WTC11 (cell line): Measurements from ENCODE around the gene CFAP300. TPM values are rescaled to one million over a fixed set of nuclear protein-coding genes. Genes with fewer than 3 reads are reported as not detected.

Experiments
- ATAC-seq: fragments of 200-7000 bp; cut with Tn5 transposase; 2 replicates; pipeline ENCODE4 v1.10.0; 2021; ENCODE audit warnings: mild to moderate bottlenecking, moderate library complexity
- CTCF ChIA-PET: fragments of 300-600 bp; sonication (Branson Sonifier 250); formaldehyde crosslinking; loops from one replicate; lab custom pipeline; 2021; ENCODE audit warnings: antibody characterized with exemption; lab: Charles Lee
- POLR2A ChIA-PET: fragments of 350-600 bp; sonication (Branson Sonifier 250); formaldehyde crosslinking; loops from one replicate; lab custom pipeline; 2021; ENCODE audit warnings: antibody characterized with exemption; lab: Charles Lee
- DNase-seq: peaks from one replicate; pipeline ENCODE4 v3.0.0; 2021; ENCODE audit warnings: low spot score
- H3K27ac Mint-ChIP-seq: 2 replicates; pipeline ENCODE4 v1.8.0; 2021; ENCODE audit warnings: mixed read lengths
- H3K27me3 Mint-ChIP-seq: 2 replicates; pipeline ENCODE4 v1.8.0; 2021; ENCODE audit warnings: low read depth, mild to moderate bottlenecking, moderate library complexity, mixed read lengths
- H3K36me3 Mint-ChIP-seq: 2 replicates; pipeline ENCODE4 v1.8.0; 2021; ENCODE audit warnings: mixed read lengths
- H3K4me1 Mint-ChIP-seq: 2 replicates; pipeline ENCODE4 v1.8.0; 2022; ENCODE audit warnings: mixed read lengths
- H3K4me3 Mint-ChIP-seq: 2 replicates; pipeline ENCODE4 v1.8.0; 2021; ENCODE audit warnings: mild to moderate bottlenecking, moderate library complexity, mixed read lengths
- H3K9me3 Mint-ChIP-seq: 2 replicates; pipeline ENCODE4 v1.8.0; 2021; ENCODE audit warnings: mixed read lengths
- ATF1 ChIP-seq: sonication (generic); formaldehyde crosslinking; IDR thresholded peaks from 2 replicates; pipeline ENCODE4 v1.8.1; 2023; ENCODE audit warnings: mild to moderate bottlenecking, moderate library complexity, missing genetic modification reagents
- ATF2 ChIP-seq: sonication (generic); formaldehyde crosslinking; IDR thresholded peaks from 2 replicates; pipeline ENCODE4 v1.8.1; 2022; ENCODE audit warnings: low read depth, missing genetic modification reagents, borderline replicate concordance
- ATF3 ChIP-seq: sonication (generic); formaldehyde crosslinking; conservative IDR thresholded peaks from 2 replicates; pipeline ENCODE4 v1.8.1; 2022; ENCODE audit warnings: mild to moderate bottlenecking, missing genetic modification reagents
- ATF6 ChIP-seq: sonication (generic); formaldehyde crosslinking; IDR thresholded peaks from 2 replicates; pipeline ENCODE4 v1.8.1; 2023; ENCODE audit warnings: mild to moderate bottlenecking, missing genetic modification reagents
- CDX4 ChIP-seq: fragments of 250-450 bp; sonication (Bioruptor Pico); IDR thresholded peaks from 2 replicates; pipeline ENCODE4 v1.9.0; 2021; ENCODE audit warnings: moderate library complexity, mild to moderate bottlenecking, inconsistent platforms, borderline replicate concordance
- CREB1 ChIP-seq: sonication (generic); formaldehyde crosslinking; IDR thresholded peaks from 2 replicates; pipeline ENCODE4 v1.8.0; 2023; ENCODE audit warnings: mild to moderate bottlenecking, missing genetic modification reagents
- E2F5 ChIP-seq: sonication (generic); formaldehyde crosslinking; IDR thresholded peaks from 2 replicates; pipeline ENCODE4 v1.8.1; 2022; ENCODE audit warnings: mild to moderate bottlenecking, moderate library complexity, missing genetic modification reagents
- EMX1 ChIP-seq: fragments of 250-450 bp; sonication (Bioruptor Pico); IDR thresholded peaks from 2 replicates; pipeline ENCODE4 v1.8.0; 2021; ENCODE audit warnings: mild to moderate bottlenecking
- ERG ChIP-seq: fragments of 250-450 bp; sonication (Bioruptor Pico); IDR thresholded peaks from 2 replicates; pipeline ENCODE4 v1.8.0; 2021; ENCODE audit warnings: mild to moderate bottlenecking
- HMGXB4 ChIP-seq: sonication (generic); formaldehyde crosslinking; IDR thresholded peaks from 2 replicates; pipeline ENCODE4 v1.8.1; 2023; ENCODE audit warnings: mild to moderate bottlenecking, moderate library complexity, missing genetic modification reagents
- MLX ChIP-seq: sonication (generic); formaldehyde crosslinking; IDR thresholded peaks from 2 replicates; pipeline ENCODE4 v1.8.1; 2023; ENCODE audit warnings: mild to moderate bottlenecking, missing genetic modification reagents, moderate library complexity
- PRDM15 ChIP-seq: sonication (generic); formaldehyde crosslinking; IDR thresholded peaks from 2 replicates; pipeline ENCODE4 v1.8.0; 2022; ENCODE audit warnings: missing genetic modification reagents
- SMAD3 ChIP-seq: sonication (generic); formaldehyde crosslinking; IDR thresholded peaks from 2 replicates; pipeline ENCODE4 v1.8.0; 2022; ENCODE audit warnings: missing genetic modification reagents, mild to moderate bottlenecking, borderline replicate concordance
- TEAD4 ChIP-seq: sonication (generic); formaldehyde crosslinking; IDR thresholded peaks from 2 replicates; pipeline ENCODE4 v1.8.0; 2022; ENCODE audit warnings: mild to moderate bottlenecking, missing genetic modification reagents
- USF1 ChIP-seq: sonication (generic); formaldehyde crosslinking; IDR thresholded peaks from 2 replicates; pipeline ENCODE4 v1.8.0; 2022; ENCODE audit warnings: mild to moderate bottlenecking, missing genetic modification reagents
- ZNF232 ChIP-seq: sonication (generic); formaldehyde crosslinking; IDR thresholded peaks from 2 replicates; pipeline ENCODE4 v1.8.0; 2022; ENCODE audit warnings: mild to moderate bottlenecking, missing genetic modification reagents
- ZNF532 ChIP-seq: fragments of 250-450 bp; sonication (Bioruptor Pico); IDR thresholded peaks from 2 replicates; pipeline ENCODE4 v1.9.0; 2021; ENCODE audit warnings: mild to moderate bottlenecking, borderline replicate concordance
- total RNA-seq: library from RNA; stranded (reverse); gene quantifications from 3 replicates; pipeline ENCODE4 v1.2.3, GENCODE V29; 2021

CFAP300 gene
- total RNA-seq, 1 experiment from 2014 or later = 1.1 TPM

GRCh38 chr11:102026959-102027358 lies 20.3 kb upstream of the CFAP300 start:
- Mint-ChIP-seq H3K4me1 (no peaks in the 10 kb centered on the region), H3K9me3 (no peaks in the 10 kb centered on the region), H3K36me3 (no peaks in the 10 kb centered on the region), H3K27me3 (no peaks in the 10 kb centered on the region), H3K4me3 (no peak overlapping the region), H3K27ac (no peak overlapping the region)
- DNase-seq (no peak), ATAC-seq (no peak)
- TF ChIP-seq TEAD4 = no peak
- TF ChIP-seq ATF1 = no peak
- no peak for TF ChIP-seq ERG
- no peak for TF ChIP-seq EMX1 (CRISPR knock-in tag)
- TF ChIP-seq PRDM15 (CRISPR knock-in tag) = no peak
- TF ChIP-seq ATF6 = no peak
- TF ChIP-seq SMAD3 = no peak
- no peak for TF ChIP-seq E2F5 (CRISPR knock-in tag)
- no peak for TF ChIP-seq CREB1 (CRISPR knock-in tag)
- TF ChIP-seq CDX4 (CRISPR knock-in tag) = no peak
- TF ChIP-seq MLX (CRISPR knock-in tag) = no peak
- TF ChIP-seq ATF2 (CRISPR knock-in tag) = no peak
- TF ChIP-seq ZNF532 (CRISPR knock-in tag) = no peak
- no peak for TF ChIP-seq ZNF232 (CRISPR knock-in tag)
- no peak for TF ChIP-seq HMGXB4 (CRISPR knock-in tag)
- no peak for TF ChIP-seq ATF3
- no peak for TF ChIP-seq USF1 (CRISPR knock-in tag)
- POLR2A ChIA-PET = no interaction called here
- CTCF ChIA-PET = interaction anchor here (0.5 to 1.3 kb wide), 3 partner anchors 19 to 242 kb away, joined by 3 to 7 read pairs (median 4); no protein-coding TSS in a partner anchor
